ENCODE data around the gene CTU2. TPM values are rescaled to one million over a fixed set of nuclear protein-coding genes. Genes with fewer than 3 reads are reported as not detected.
A peak's percentile ranks its signal among the peaks of the same experiment; 100 is the strongest.

CTU2 gene
- polyA plus RNA-seq, 1 experiment = 6.5 TPM

- Histone ChIP-seq H3K27ac (ENCODE audit: low read depth, low read length) (no peak overlapping the region), H3K4me3 (ENCODE audit: low read depth, low read length) (no peak overlapping the region), H3K9me3 (ENCODE audit: control insufficient read depth, insufficient read depth, low read length) (peaks cover 10% of the 10 kb centered on the region; the same call in 1 of the 2 replicates), H3K27me3 (ENCODE audit: control insufficient read depth, insufficient read depth, low read length) (no peaks in the 10 kb centered on the region)
- ChIA-PET CTCF (no interaction called here), POLR2A (interaction anchor here (0.6 kb wide), 1 partner anchor 60 kb away, joined by 6 read pairs; no protein-coding TSS in a partner anchor)
- DNase-seq (ENCODE audit: low read depth, low spot score) = no peak
- TF ChIP-seq CTCF (IDR thresholded peaks at IDR 0.05; ENCODE audit: low read depth, low read length) = no peak
These were observed 6.2 kb downstream of the CTU2 start for GRCh38 chr16:88712362-88712979.

DNA sequence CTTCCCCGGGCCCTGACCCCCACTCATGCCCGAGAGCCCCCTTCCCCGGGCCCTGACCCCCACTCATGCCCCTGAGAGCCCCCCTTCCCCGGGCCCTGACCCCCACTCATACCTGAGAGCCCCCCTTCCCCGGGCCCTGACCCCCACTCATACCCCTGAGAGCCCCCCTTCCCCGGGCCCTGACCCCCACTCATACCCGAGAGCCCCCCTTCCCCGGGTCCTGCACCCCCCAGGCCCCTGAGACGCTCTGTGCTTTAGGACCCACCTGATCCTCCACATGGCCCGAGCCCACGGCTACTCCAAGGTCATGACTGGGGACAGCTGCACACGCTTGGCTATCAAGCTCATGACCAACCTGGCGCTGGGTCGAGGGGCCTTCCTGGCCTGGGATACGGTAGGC, 6.8 kb downstream of the CTU2 start:
- H3K27ac ChIP-seq (ENCODE audit: low read depth, low read length) = no peak overlapping the region
- H3K27me3 ChIP-seq (ENCODE audit: control insufficient read depth, insufficient read depth, low read length) = no peaks in the 10 kb centered on the region
- no peak overlapping the region for H3K4me3 ChIP-seq (ENCODE audit: low read depth, low read length)
- no peak for TF ChIP-seq CTCF (IDR thresholded peaks at IDR 0.05; ENCODE audit: low read depth, low read length)
- no peak for DNase-seq (ENCODE audit: low read depth, low spot score)
- ChIA-PET CTCF (no interaction called here), POLR2A (interaction anchor here (0.6 kb wide), 1 partner anchor 60 kb away, joined by 6 read pairs; no protein-coding TSS in a partner anchor)
- peaks cover 10% of the 10 kb centered on the region; the same call in 1 of the 2 replicates for H3K9me3 ChIP-seq (ENCODE audit: control insufficient read depth, insufficient read depth, low read length)

DNA sequence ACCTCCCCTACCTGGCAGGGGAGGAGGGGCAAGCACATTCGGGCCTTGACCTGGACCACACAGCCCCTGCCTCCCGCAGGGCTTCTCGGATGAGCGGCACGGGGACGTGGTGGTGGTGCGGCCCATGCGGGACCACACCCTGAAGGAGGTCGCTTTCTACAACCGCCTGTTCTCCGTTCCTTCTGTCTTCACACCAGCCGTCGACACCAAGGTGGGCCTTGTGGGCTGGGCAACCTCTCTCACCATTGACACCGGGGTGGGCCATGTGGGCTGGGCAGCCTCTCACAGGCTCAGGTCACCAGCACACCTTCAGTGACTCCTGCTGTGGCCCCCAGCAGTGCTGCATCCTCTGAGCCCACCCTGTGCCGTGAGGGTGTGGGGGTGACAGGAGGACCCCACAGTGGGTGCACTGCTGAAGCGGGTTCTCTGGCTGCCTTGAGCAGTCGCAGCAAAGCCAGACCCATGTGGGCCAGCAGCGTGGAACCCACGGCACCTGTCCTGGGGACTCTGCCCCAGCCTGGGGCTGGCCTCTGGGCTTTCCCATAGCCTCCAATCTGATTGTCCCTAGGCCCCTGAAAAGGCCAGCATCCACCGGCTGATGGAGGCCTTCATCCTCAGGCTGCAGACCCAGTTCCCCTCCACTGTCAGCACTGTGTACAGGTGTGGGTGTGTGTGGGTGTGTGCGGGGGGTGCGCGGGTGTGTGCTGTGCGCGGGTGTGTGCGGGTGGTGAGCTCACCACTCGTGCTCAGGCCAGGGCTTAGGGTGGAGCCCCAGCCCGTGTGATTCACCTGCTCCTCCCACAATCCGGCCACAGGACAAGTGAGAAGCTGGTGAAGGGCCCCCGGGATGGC, 7.5 kb downstream of the CTU2 start:
- CTCF ChIA-PET = no interaction called here
- Histone ChIP-seq H3K9me3 (ENCODE audit: control insufficient read depth, insufficient read depth, low read length) (peaks cover 10% of the 10 kb centered on the region; the same call in 1 of the 2 replicates), H3K4me3 (ENCODE audit: low read depth, low read length) (no peak overlapping the region), H3K27me3 (ENCODE audit: control insufficient read depth, insufficient read depth, low read length) (no peaks in the 10 kb centered on the region), H3K27ac (ENCODE audit: low read depth, low read length) (peak overlapping the region; percentile 2)
- no peak for DNase-seq (ENCODE audit: low read depth, low spot score)
- POLR2A ChIA-PET = interaction anchor here (0.5 kb wide), 1 partner anchor 34 kb away, joined by 3 read pairs; no protein-coding TSS in a partner anchor
- TF ChIP-seq CTCF (IDR thresholded peaks at IDR 0.05; ENCODE audit: low read depth, low read length) = no peak

GRCh38 chr16:88714420-88715302, 8.4 kb downstream of the CTU2 start:
- Histone ChIP-seq H3K27me3 (ENCODE audit: control insufficient read depth, insufficient read depth, low read length) (no peaks in the 10 kb centered on the region), H3K4me3 (ENCODE audit: low read depth, low read length) (no peak overlapping the region), H3K9me3 (ENCODE audit: control insufficient read depth, insufficient read depth, low read length) (peaks cover 10% of the 10 kb centered on the region; the same call in 1 of the 2 replicates), H3K27ac (ENCODE audit: low read depth, low read length) (peak overlapping the region; percentile 2)
- DNase-seq (ENCODE audit: low read depth, low spot score) = no peak
- POLR2A ChIA-PET = interaction anchor here (0.5 kb wide), 2 partner anchors 27 to 33 kb away, joined by 3 read pairs; no protein-coding TSS in a partner anchor
- no peak for TF ChIP-seq CTCF (IDR thresholded peaks at IDR 0.05; ENCODE audit: low read depth, low read length)
- CTCF ChIA-PET = no interaction called here
